ENCODE data around the gene NLK.
"Not testable (repeated sequence)": the region's sequence is repeated elsewhere in the genome, so short reads cannot be mapped to it uniquely, and the experiment has no call there.

Gene NLK

GRCh38 chr17:28042657-28042720 lies at the start of gene NLK:
TSS of gene NLK (plus strand) at chr17:28042677. CDS start at chr17:28042874, 197 bp downstream.
- DNase-seq = no peak

DNA sequence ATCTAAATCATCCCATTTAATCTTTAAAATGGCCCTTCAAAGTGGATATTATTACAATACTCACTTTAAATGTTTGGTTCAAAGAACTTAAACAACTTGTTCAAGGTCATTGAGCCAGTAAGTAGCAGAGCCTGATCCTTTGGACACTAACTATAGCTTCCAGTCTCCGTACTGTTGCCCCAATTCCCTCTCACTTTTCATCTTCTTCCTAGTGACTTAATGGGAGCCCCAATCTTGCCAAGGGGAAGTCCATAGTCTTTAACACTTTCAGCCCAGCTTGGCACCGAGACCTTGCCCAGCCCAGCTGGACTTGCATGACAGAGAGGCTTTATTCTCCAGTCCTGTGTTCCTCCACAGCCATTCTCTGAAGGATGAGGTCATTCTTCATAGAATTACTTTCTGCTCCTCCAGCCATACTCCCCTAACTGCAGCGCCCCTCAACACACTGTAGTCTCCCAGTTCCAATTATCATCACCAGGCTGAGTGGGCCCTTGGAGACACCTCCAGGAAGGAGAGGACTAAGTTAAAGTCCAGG lies 49.2 kb upstream of the NLK start:
- no peak for DNase-seq

GRCh38 chr17:27993723-27994310 lies 48.7 kb upstream of the NLK start:
- DNase-seq = peak; percentile 39

- no peak for DNase-seq
Observed at GRCh38 chr17:27994586-27994985, 47.9 kb upstream of the NLK start.

- no peak for DNase-seq
Observed at GRCh38 chr17:27995554-27995953, 46.9 kb upstream of the NLK start.

DNA sequence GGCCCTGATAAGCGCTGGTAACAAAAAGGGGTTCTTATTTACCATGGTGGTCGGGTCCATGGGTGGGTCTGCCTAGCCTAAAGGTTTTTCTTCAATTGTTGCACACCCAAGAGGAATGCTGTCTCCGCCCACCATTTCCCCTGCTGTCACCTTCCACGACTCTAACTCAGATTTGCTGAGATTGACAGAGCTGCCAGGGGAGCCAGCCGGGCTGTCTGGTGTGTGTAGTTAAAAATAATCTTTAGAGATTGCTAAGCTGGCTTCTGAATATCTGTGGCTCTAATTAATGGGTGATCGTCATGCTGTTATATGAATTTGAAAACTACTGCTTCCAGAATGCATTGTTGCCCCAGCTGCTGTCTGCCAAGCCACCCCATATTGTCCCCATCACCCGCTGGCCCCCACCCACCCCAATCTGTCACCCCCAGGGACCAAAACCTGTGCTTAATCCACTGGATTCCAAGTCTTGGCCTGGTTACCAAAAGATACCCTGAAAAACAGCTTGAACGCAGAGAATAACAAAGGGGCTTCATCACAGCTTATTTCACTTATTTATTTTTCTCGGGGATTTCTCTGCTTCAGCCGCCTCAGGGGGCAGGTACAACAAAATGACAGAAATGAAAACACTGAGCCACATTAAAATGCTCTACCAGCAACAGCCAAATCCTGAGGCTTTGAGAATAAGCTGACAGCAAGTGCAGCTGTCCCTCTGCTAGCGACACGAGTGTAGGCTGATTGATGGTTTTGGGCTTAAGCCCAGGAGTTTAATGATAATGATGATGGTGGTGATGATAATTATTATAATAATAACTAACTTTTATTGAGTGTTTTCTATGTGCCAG lies 46.1 kb upstream of the NLK start:
- DNase-seq = no peak

GRCh38 chr17:27997044-27997401 lies 45.5 kb upstream of the NLK start:
- no peak for DNase-seq

GRCh38 chr17:27997522-27997921 lies 45.0 kb upstream of the NLK start:
- DNase-seq = no peak

DNA sequence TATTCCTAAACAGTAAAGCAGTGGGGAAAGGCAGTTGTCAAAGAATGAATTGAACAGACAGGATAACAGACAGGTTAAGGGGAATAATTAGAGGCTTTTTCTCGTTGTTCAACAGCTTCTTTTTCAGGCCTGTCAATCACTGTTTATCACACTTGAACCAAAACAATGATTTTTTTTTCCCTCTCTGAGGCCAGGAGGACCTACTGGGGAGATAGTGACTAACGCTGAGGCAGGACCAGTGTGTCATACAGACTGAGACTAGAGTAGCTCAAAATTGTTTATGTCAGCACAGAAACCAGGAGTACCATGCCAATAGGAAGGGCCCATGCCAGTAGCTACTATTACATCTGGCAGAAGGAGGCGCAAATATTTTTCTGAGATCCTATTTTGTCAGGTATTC lies 41.3 kb upstream of the NLK start:
- no peak for DNase-seq

GRCh38 chr17:28004344-28004743 lies 38.1 kb upstream of the NLK start:
- DNase-seq = no peak

DNA sequence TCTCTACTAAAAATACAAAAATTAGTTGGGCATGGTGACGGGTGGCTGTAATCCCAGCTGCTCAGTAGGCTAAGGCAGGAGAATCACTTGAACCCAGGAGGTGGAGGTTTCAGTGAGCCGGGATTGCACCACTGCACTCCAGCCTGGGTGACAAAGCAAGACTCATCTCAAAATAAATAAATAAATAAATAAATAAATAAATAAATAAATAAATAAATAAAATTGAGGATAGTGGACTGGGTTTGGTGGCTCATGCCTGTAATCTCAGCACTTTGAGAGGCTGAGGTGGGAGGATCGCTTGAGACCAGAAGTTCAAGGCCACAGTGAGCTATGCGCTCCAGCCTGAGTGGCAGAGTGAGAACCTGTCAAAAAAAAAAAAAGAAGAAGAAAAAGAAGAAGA lies 34.6 kb upstream of the NLK start:
- not testable (repeated sequence) for DNase-seq

- peak; percentile 13 for DNase-seq
Observed at GRCh38 chr17:28008513-28008912, 34.0 kb upstream of the NLK start.

DNA sequence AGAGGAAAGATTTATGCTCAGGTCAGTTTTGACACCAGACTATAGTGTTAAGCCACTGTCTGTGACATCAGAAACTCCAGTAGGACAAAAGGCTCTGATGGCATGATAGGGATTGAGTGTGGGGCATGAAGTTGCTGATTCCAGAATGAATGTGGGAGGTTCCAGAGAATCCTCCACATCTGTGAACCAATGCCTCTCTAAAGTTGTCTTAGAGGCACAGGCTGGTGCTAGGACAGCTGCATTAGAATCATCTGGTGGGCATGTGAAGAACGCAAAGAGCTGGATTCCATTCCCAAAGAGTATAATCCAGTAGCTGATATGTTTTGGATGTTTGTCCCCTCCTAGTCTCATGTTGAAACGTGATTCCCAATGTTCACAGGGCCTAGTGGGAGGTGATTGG lies 32.1 kb upstream of the NLK start:
- DNase-seq = no peak

GRCh38 chr17:28018439-28019070 lies 23.9 kb upstream of the NLK start:
- DNase-seq = no peak

DNA sequence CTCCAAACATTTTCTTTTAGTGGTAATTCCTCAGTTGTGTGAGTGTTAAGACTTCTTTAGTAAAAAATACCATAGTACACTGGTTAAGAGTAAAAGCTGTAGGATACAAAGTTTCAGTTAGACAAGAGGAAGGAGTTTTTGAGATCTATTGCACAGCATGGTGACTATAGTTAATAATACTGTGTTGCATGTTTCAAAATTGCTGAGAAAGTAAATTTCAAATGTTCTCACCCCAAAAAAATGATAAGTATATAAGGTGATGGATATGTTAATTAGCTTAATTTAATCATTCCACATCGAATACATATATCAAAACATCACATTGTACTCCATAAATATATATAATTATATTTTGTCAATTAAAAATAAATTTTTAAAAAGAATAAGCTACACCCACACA lies 22.0 kb upstream of the NLK start:
- no peak for DNase-seq

DNA sequence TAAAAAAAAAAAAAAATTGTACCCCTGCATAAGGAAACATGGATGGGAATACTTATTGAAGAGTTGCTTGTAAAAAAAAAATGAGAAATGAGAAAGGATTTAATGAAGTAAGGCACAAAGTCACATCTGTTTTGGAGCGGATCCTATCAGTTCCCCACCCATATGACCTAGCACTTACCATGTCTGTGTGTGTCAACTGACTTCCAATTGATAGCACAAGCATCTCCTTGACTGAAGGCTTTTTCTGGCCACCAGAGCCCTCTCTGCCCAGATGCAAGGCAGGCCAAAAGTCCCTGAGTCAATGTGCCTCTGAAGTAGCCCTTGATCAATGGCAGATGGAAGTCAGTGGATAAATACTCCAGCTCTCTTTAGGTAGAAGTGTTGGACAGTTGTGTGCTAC lies 13.4 kb upstream of the NLK start:
- no peak for DNase-seq

GRCh38 chr17:28030386-28030785 lies 12.1 kb upstream of the NLK start:
- no peak for DNase-seq

DNA sequence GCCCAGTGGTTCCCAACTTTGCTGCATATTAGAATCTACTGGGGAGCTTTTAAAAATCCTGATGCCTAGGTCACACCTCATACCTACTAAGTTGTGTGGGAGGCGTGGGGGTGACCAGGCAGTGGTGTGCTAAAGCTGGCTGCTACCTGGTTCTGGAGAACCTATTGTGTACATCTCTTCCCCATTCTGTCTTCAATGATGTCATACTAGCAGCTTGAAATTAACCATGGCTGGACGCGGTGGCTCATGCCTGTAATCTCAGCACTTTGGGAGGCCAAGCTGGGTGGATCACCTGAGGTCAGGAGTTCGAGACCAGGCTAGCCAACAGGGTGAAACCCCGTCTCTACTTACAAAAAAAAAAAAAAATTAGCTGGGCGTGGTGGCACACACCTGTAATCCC lies 11.3 kb upstream of the NLK start:
- DNase-seq = no peak

- no peak for DNase-seq
Observed at GRCh38 chr17:28033972-28034714, 8.3 kb upstream of the NLK start.

DNA sequence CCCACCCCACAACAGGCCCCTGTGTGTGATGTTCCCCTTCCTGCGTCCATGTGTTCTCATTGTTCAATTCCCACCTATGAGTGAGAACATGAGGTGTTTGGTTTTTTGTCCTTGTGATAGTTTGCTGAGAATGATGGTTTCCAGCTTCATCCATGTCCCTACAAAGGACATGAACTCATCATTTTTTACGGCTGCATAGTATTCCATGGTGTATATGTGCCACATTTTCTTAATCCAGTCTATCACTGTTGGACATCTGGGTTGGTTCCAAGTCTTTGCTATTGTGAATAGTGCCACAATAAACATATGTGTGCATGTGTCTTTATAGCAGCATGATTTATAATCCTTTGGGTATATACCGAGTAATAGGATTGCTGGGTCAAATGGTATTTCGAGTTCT lies 7.0 kb upstream of the NLK start:
- not testable (repeated sequence) for DNase-seq

GRCh38 chr17:28035884-28036283 lies 6.6 kb upstream of the NLK start:
- not testable (repeated sequence) for DNase-seq

DNA sequence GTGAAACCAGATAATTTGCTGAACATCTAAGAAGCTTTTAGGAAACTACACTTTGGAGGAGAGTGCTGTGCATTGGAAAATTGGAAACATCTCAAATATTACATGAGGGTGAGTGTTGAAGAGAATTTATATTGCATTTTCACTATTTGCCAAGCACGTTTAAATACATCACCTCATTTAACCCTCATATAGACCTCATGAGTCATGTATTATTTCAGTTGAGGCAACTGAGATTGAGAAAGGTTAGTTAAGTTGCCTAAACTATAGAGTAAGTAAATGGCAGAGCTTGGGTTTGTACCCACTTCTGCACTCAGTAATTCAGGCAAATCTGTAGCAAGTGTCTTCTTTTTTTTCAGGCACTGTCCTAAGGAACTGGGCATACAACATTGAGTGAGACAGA lies 3.7 kb upstream of the NLK start:
- no peak for DNase-seq

GRCh38 chr17:28039251-28039650 lies 3.2 kb upstream of the NLK start:
- DNase-seq = peak; percentile 42

GRCh38 chr17:28040406-28040805 lies 2.1 kb upstream of the NLK start:
- no peak for DNase-seq
